ENCODE measurements around the gene TMEM203.

DNA sequence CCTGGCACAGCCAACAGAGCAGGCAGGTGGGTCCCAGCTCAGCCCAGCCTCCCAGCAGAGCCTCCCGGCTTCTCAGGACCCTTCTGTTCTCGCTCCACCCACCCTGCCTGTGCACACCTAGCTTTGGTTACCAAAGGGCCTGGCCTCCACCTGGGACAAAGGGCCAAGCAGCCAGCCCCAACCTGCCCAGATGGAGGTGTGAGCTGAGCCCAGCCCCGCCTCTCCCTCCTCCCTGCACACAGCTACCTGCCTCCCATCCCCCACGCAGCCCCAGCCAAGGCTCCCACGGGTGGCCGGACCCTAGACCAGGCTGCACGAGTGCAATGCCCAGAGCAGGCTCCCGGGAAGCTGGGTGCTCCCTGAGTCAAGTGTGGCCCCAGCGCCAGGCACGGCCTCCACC is 10.5 kb downstream of the TMEM203 start:
- TF ChIP-seq TCF12 (IDR thresholded peaks at IDR 0.05; ENCODE audit: low read depth) (no peak), REST (IDR thresholded peaks at IDR 0.05; ENCODE audit: low read depth) (no peak), YY1 (IDR thresholded peaks at IDR 0.05; ENCODE audit: low read depth) (no peak), EGR1 (IDR thresholded peaks at IDR 0.05) (no peak), CEBPB (IDR thresholded peaks at IDR 0.05) (no peak)

Measured in Ishikawa (cell line).